SK-N-SH (cell line): Measurements from ENCODE around the gene SGCE. TPM values are rescaled to one million over a fixed set of nuclear protein-coding genes. Genes with fewer than 3 reads are reported as not detected.

ENCODE experiments used
- CTCF ChIA-PET: fragments of 300-600, 350-600 bp; formaldehyde crosslinking; extraction: SDS; loops from one replicate; lab custom pipeline; 2021; lab: Yijun Ruan, JAX
- POLR2A ChIA-PET: fragments of 350-600 bp; sonication (Branson Sonifier 250); formaldehyde crosslinking; extraction: SDS; loops from one replicate; lab custom pipeline; 2020; ENCODE audit warnings: antibody characterized with exemption, inconsistent platforms; lab: Yijun Ruan, JAX
- DNase-seq: peaks from one replicate; pipeline ENCODE4 v3.0.0; 2012
- H2AFZ ChIP-seq: fragments of 200-600 bp; sonication (generic); 2 replicates; pipeline ENCODE4 v1.8.1; 2016; ENCODE audit warnings: antibody characterized with exemption, mild to moderate bottlenecking, low read depth
- H3F3A ChIP-seq: fragments of 200-600 bp; sonication (generic); replicated peaks from 2 replicates; pipeline ENCODE3; 2016; ENCODE audit warnings: antibody characterized with exemption, mild to moderate bottlenecking; ENCODE audit not compliant: insufficient read depth
- H3K27ac ChIP-seq, 2 experiments: fragments of 200-500 bp in 1 of 2; fragments of 200-600 bp in 1 of 2; sonication (Bioruptor generic) in 1 of 2; sonication (generic), shearing (Covaris generic) in 1 of 2; 2 replicates each; pipeline versions ENCODE4 v1.5.1 to v1.6.1; 2014 to 2016; ENCODE audit warnings: low read depth in 2 of 2, inconsistent platforms in 1 of 2, low read length in 1 of 2, mild to moderate bottlenecking in 1 of 2, mixed read lengths in 1 of 2
- H3K27me3 ChIP-seq: fragments of 200-600 bp; sonication (generic), shearing (Covaris generic); 2 replicates; pipeline ENCODE4 v1.6.1; 2016; ENCODE audit warnings: mixed run types; ENCODE audit not compliant: insufficient read depth
- H3K36me3 ChIP-seq, 2 experiments: fragments of 200-500 bp in 1 of 2; fragments of 200-600 bp in 1 of 2; sonication (Bioruptor generic) in 1 of 2; sonication (generic) in 1 of 2; replicated peaks in 1 of 2; 2 replicates each; pipeline versions ENCODE3 to v1.5.1; 2014 to 2016; ENCODE audit warnings: low read length in 1 of 2, mild to moderate bottlenecking in 1 of 2; ENCODE audit not compliant: insufficient read depth in 2 of 2, control insufficient read depth in 1 of 2
- H3K4me1 ChIP-seq, 2 experiments: fragments of 200-500 bp in 1 of 2; fragments of 200-600 bp in 1 of 2; sonication (Bioruptor generic) in 1 of 2; sonication (generic), shearing (Covaris generic) in 1 of 2; 2 replicates each; pipeline versions ENCODE4 v1.5.1 to v1.6.1; 2014 to 2016; ENCODE audit warnings: low read depth in 1 of 2, low read length in 1 of 2, mixed run types in 1 of 2; ENCODE audit not compliant: insufficient read depth in 2 of 2, control insufficient read depth in 1 of 2
- H3K4me2 ChIP-seq: fragments of 200-600 bp; sonication (generic), shearing (Covaris generic); 2 replicates; pipeline ENCODE4 v1.6.1; 2017; ENCODE audit warnings: mixed run types
- H3K4me3 ChIP-seq, 2 experiments: fragments of 200-500 bp in 1 of 2; fragments of 200-600 bp in 1 of 2; sonication (Bioruptor generic) in 1 of 2; sonication (generic), shearing (Covaris generic) in 1 of 2; 2 replicates each; pipeline versions ENCODE4 v1.5.1 to v1.8.1; 2014 to 2016; ENCODE audit warnings: low read depth in 2 of 2, inconsistent platforms in 1 of 2, low read length in 1 of 2, mild to moderate bottlenecking in 1 of 2, mixed read lengths in 1 of 2, moderate library complexity in 1 of 2
- H3K79me2 ChIP-seq: fragments of 200-600 bp; sonication (generic); 2 replicates; pipeline ENCODE4 v1.8.1; 2017; ENCODE audit warnings: mild to moderate bottlenecking; ENCODE audit not compliant: insufficient read depth
- H3K9ac ChIP-seq: fragments of 200-600 bp; sonication (generic); 2 replicates; pipeline ENCODE4 v1.6.1; 2017; ENCODE audit warnings: mixed run types
- H3K9me2 ChIP-seq: fragments of 200-600 bp; sonication (generic); 2 replicates; pipeline ENCODE4 v1.6.1; 2017; ENCODE audit warnings: mixed run types
- H3K9me3 ChIP-seq: fragments of 200-600 bp; sonication (generic); 2 replicates; pipeline ENCODE4 v1.6.1; 2017; ENCODE audit warnings: mixed run types, mild to moderate bottlenecking, moderate library complexity
- H4K20me1 ChIP-seq: fragments of 200-600 bp; sonication (generic); 2 replicates; pipeline ENCODE4 v1.6.1; 2017; ENCODE audit warnings: mild to moderate bottlenecking, mixed run types; ENCODE audit not compliant: insufficient read depth
- GATA2 ChIP-seq: sonication (generic); formaldehyde crosslinking; IDR thresholded peaks from 2 replicates; pipeline ENCODE4 v1.5.0; 2020; ENCODE audit warnings: mild to moderate bottlenecking, missing genetic modification reagents
- IRF3 ChIP-seq: fragments of 150-350 bp; IDR thresholded peaks from 2 replicates; pipeline ENCODE4 v1.6.1; 2016; ENCODE audit warnings: mild to moderate bottlenecking, low read depth, low read length
- JUND ChIP-seq: IDR thresholded peaks from 2 replicates; pipeline ENCODE4 v1.4.0; 2012
- MXI1 ChIP-seq: IDR thresholded peaks from 2 replicates; pipeline ENCODE4 v1.6.1; 2012; ENCODE audit warnings: mild to moderate bottlenecking, low read depth, low read length, improper control_type of control experiment
- NFIC ChIP-seq: IDR thresholded peaks from 2 replicates; pipeline ENCODE4 v1.4.0; 2012; ENCODE audit warnings: borderline replicate concordance
- NRF1 ChIP-seq: IDR thresholded peaks from 2 replicates; pipeline ENCODE4 v1.6.1; 2012; ENCODE audit warnings: low read depth, mild to moderate bottlenecking, low read length
- PBX3 ChIP-seq: IDR thresholded peaks from 2 replicates; pipeline ENCODE4; 2012
- POLR2AphosphoS5 ChIP-seq: IDR thresholded peaks from 2 replicates; pipeline ENCODE4 v1.6.1; 2012; ENCODE audit warnings: low read depth, low read length
- RFX5 ChIP-seq: IDR thresholded peaks from 2 replicates; pipeline ENCODE4 v1.6.1; 2012; ENCODE audit warnings: mild to moderate bottlenecking, improper control_type of control experiment, low read length
- SIN3A ChIP-seq: IDR thresholded peaks from 2 replicates; pipeline ENCODE4 v1.6.1; 2012; ENCODE audit warnings: low read depth, mild to moderate bottlenecking, low read length, moderate library complexity, borderline replicate concordance
- WGBS: methylation state at CpG from one replicate; pipeline ENCODE4 v1.1.6; 2017; ENCODE audit warnings: low lambda C conversion rate; 5-methylcytosine and 5-hydroxymethylcytosine counted together
- polyA plus RNA-seq, 3 experiments: library from polyadenylated mRNA; depleted of rRNA; stranded (reverse); fragments of >200 nt; gene quantifications; 2 replicates each; pipeline ENCODE4 v1.2.3, GENCODE V29; 2012
- TF ChIP-seq, protein P1 (sequence below): fragments of 200-600 bp; sonication (generic); IDR thresholded peaks from 2 replicates; pipeline ENCODE4 v1.6.1; 2017; ENCODE audit warnings: antibody characterized with exemption, mild to moderate bottlenecking, moderate library complexity

The SGCE gene
- polyA plus RNA-seq, 1 of the 3 experiments (the other 2 are of a cell fraction), result 69.5 TPM

GRCh38 chr7:94664023-94664422 is 8.1 kb upstream of the SGCE start:
- Histone ChIP-seq H3K4me3 (no peak overlapping the region), H4K20me1 (no peaks in the 10 kb centered on the region), H3K9ac (no peak overlapping the region), H2AFZ (no peak overlapping the region), H3K27ac (no peak overlapping the region), H3K4me2 (no peak overlapping the region), H3K4me1 (peaks cover 0 to under 1% of the 10 kb centered on the region in 2 experiments; a peak in 1 of 4 replicates), H3K9me3 (no peaks in the 10 kb centered on the region), H3K9me2 (no peaks in the 10 kb centered on the region)
- ChIA-PET POLR2A (no interaction called here), CTCF (interaction anchor here (0.7 to 2.1 kb wide), 4 partner anchors 9 to 813 kb away, joined by 3 to 6 read pairs (median 4); partner anchors contain the start of gene SGCE)
- no peak for DNase-seq
- TF ChIP-seq, protein P1, sequence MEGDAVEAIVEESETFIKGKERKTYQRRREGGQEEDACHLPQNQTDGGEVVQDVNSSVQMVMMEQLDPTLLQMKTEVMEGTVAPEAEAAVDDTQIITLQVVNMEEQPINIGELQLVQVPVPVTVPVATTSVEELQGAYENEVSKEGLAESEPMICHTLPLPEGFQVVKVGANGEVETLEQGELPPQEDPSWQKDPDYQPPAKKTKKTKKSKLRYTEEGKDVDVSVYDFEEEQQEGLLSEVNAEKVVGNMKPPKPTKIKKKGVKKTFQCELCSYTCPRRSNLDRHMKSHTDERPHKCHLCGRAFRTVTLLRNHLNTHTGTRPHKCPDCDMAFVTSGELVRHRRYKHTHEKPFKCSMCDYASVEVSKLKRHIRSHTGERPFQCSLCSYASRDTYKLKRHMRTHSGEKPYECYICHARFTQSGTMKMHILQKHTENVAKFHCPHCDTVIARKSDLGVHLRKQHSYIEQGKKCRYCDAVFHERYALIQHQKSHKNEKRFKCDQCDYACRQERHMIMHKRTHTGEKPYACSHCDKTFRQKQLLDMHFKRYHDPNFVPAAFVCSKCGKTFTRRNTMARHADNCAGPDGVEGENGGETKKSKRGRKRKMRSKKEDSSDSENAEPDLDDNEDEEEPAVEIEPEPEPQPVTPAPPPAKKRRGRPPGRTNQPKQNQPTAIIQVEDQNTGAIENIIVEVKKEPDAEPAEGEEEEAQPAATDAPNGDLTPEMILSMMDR, result no peak
- TF ChIP-seq GATA2 (CRISPR knock-in tag), result no peak
- TF ChIP-seq, all 33 proteins: peak for 0
- Histone ChIP-seq H3K36me3 (peaks cover 0 to 6% of the 10 kb centered on the region in 2 experiments), H3K79me2 (no peaks in the 10 kb centered on the region), H3K27me3 (no peaks in the 10 kb centered on the region), H3F3A (no peaks in the 10 kb centered on the region)
- 98% methylated on average over 19 of the region's 23 CpGs for WGBS

DNA sequence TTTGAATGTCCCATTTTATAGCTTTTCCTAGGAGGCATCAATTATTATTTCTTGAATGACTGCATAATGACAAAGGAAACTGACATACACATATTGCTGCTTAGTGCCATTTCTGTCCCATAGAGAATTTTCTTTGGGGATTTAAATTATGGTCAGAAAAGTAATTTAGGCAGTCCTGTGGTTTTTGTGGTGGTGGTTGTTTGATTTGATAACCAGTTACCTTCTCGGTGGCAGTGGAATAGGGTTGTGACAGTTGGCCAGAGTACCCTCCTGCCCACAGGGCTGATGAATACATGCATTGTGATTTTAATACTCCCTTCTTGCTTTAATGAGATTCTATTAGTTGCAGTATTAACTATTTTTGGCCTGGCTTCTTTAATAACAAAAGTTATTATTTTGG is 6.6 kb upstream of the SGCE start:
- 73% methylated on average over 1 of the region's 1 CpG for WGBS

More for the DNA sequence above, 6.6 kb upstream of the SGCE start:
- H3K9me2 ChIP-seq, result no peaks in the 10 kb centered on the region
- peaks cover 7% of the 10 kb centered on the region for H3F3A ChIP-seq
- ChIA-PET POLR2A (no interaction called here), CTCF (no interaction called here)
- H3K79me2 ChIP-seq, result no peaks in the 10 kb centered on the region
- TF ChIP-seq PBX3, result no peak
- TF ChIP-seq NFIC, result no peak
- TF ChIP-seq MXI1, result no peak
- TF ChIP-seq RFX5, result no peak
- no peak for TF ChIP-seq POLR2AphosphoS5
- TF ChIP-seq JUND, result no peak
- no peak for TF ChIP-seq IRF3
- no peak for TF ChIP-seq NRF1
- TF ChIP-seq SIN3A, result no peak
- no peak overlapping the region for H3K9ac ChIP-seq
- no peak overlapping the region for H3K4me2 ChIP-seq
- H3K27me3 ChIP-seq, result no peaks in the 10 kb centered on the region
- no peak for DNase-seq
- H4K20me1 ChIP-seq, result no peaks in the 10 kb centered on the region
- H3K9me3 ChIP-seq, result no peaks in the 10 kb centered on the region
- no peak overlapping the region for H3K4me3 ChIP-seq
- H3K27ac ChIP-seq, result no peak overlapping the region
- peaks cover 0 to 2% of the 10 kb centered on the region in 2 experiments; a peak in 1 of 4 replicates for H3K4me1 ChIP-seq
- no peak overlapping the region for H2AFZ ChIP-seq
- peaks cover 0 to 6% of the 10 kb centered on the region in 2 experiments for H3K36me3 ChIP-seq
